OCI-LY3 (cell line): Measurements from ENCODE around the gene COX8C.

Source experiments
- CTCF ChIP-seq: fragments of 200-600, 300-600 bp; sonication (generic); IDR thresholded peaks from 2 replicates; pipeline ENCODE4 v1.5.1; 2014; ENCODE audit warnings: antibody characterized with exemption, low read length, low read depth
- EZH2phosphoT487 ChIP-seq: fragments of 200-600 bp; shearing (Covaris generic); IDR thresholded peaks from 2 replicates; pipeline ENCODE4 v1.6.1; 2018; ENCODE audit warnings: antibody characterized with exemption, mixed run types, low read depth

GRCh38 chr14:93323600-93324174 is 23.3 kb upstream of the COX8C start:
- TF ChIP-seq CTCF: no peak
- TF ChIP-seq EZH2phosphoT487: no peak
